NCI-H146 treated with DMSO at 0.1 percent for 48 hours (cell line): ENCODE data around the gene FBXL20.

ENCODE experiments used
- DNase-seq: peaks from one replicate; lab custom pipeline; 2025; ENCODE audit not compliant: unreplicated experiment; lab: John Stamatoyannopoulos, UW

FBXL20 gene

DNA sequence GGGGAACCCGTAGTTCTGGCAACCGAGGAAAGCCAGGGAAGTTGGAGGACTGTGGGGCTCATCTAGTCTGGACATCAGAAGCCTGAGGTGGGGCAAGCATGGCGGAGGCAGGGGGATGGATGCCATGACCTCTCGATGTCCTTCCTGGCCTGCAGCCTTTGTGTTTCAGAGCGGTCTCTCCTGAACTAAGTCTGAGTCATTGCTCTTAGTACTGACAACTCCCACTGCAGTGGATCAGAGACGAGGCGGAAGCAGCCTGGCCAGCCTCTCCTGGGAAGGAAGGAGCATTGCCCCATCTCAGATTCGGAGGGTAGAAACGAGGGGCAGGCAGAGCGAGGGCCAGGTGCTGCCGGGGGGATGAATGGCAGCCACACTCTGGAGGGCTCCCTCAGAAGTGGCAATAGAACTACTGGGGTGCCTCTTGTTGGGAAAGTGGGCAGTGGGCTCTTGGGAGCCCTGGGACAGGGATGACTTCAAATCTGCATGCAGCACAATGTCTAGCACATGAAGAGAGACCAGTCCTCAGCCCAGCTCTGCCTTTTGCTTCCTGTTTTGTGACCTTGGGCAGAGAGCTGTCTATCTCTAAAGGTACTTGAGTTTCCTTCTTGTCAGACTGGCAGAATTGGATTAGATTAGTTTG is 172.0 kb downstream of the FBXL20 start:
- DNase-seq = no peak

GRCh38 chr17:39227364-39227919 is 174.0 kb downstream of the FBXL20 start:
- no peak for DNase-seq

- DNase-seq = peak; percentile 46
These were observed 175.3 kb downstream of the FBXL20 start for GRCh38 chr17:39225959-39226683.

DNA sequence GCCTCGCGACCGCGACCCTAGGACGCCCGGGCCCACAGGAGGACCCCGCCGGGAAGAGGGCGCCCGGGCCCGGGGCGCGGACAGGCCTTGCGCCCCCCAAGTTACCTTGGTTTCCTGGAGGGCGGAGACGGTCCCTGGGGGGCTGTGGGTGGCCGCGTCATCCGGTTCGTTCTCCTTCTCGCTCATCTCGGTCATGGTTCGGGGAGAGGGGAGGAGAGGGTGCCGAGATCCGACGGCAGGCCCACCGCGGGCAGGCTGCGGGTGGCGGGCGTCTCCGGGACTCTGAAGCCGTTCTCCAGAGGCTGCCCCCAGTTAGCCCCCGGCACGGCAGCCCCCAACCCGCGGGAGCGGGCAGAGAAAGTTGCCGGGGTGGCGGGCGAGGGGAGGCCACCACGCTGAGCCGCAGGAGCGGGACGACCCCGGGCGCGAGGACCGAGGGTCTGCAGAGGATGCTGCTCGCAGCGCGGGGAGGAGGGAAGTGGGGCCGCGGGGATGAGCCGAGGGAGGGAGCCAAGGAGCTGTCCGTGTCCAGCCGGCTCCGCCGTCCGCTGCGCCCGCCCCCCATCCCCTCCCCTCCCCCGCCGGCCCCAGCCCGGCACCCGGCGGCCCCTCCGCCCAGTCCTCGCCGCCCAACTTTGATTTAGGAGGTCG is 176.0 kb downstream of the FBXL20 start, which contains the start of gene STAC2:
Gene STAC2, minus strand, starts transcription at position 638 of the 651 bp plus-strand sequence. Its CDS starts 443 bp downstream, at position 195.
- no peak for DNase-seq

GRCh38 chr17:39224778-39225307 is 176.6 kb downstream of the FBXL20 start:
- no peak for DNase-seq

GRCh38 chr17:39223907-39224777 is 177.3 kb downstream of the FBXL20 start:
- no peak for DNase-seq

- DNase-seq = no peak
These were observed 178.3 kb downstream of the FBXL20 start for GRCh38 chr17:39222866-39223834.

GRCh38 chr17:39222151-39222550 is 179.3 kb downstream of the FBXL20 start:
- no peak for DNase-seq

- DNase-seq = no peak
These were observed 179.9 kb downstream of the FBXL20 start for GRCh38 chr17:39221572-39221971.

GRCh38 chr17:39219647-39220154 is 181.7 kb downstream of the FBXL20 start:
- no peak for DNase-seq

DNA sequence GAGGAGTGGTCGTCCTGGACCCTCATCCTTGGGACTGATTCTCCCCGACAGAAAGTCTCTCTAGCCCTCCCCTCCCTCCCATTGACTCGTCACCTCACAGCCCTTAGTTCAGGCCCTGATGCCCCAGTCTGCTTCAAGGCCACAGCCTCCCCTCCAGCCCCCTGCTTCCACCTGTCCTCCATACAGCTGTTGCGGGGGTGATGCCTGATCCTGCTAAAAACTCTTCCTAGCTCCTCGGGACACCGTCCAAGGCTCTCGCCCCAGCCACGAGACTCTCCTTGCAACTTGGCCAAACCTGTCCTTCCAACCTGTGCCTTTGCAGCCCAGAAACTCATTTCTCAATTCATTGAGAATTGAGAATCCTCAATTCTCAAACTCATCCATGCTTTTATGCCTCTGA is 182.5 kb downstream of the FBXL20 start:
- DNase-seq = no peak

DNA sequence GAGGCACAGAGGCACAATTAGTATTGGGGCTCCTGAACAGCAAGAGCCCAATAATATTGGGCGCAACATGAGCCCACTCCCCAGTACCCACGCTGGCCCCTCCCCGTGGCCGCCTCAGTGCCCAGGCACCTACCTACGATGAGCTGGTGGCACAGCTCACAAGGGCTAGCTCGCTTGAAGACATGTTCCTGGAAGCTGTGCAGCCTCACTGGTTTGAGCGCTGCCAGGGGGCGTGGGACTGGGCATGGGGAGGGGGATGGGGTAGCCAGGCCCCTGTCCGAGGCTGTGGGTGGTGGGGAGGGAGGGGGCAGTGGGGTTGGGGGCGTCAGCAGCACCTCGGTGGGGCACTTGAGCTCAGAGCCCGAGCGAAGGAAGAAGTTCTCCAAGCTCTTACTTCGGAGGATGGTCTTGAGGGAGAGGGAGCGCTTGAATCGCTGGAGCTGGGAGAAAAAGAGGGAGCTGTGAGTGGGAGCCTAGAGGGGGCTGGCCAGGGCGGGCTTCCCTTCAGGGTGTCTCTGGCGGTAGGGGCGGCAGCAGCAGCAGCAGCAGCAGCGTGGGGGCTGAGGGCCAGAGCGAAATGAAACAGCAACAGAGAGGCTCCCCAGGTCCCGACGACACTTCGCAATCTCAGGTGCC is 183.6 kb downstream of the FBXL20 start:
- DNase-seq = no peak

GRCh38 chr17:39213852-39214251 is 187.6 kb downstream of the FBXL20 start:
- DNase-seq = no peak

DNA sequence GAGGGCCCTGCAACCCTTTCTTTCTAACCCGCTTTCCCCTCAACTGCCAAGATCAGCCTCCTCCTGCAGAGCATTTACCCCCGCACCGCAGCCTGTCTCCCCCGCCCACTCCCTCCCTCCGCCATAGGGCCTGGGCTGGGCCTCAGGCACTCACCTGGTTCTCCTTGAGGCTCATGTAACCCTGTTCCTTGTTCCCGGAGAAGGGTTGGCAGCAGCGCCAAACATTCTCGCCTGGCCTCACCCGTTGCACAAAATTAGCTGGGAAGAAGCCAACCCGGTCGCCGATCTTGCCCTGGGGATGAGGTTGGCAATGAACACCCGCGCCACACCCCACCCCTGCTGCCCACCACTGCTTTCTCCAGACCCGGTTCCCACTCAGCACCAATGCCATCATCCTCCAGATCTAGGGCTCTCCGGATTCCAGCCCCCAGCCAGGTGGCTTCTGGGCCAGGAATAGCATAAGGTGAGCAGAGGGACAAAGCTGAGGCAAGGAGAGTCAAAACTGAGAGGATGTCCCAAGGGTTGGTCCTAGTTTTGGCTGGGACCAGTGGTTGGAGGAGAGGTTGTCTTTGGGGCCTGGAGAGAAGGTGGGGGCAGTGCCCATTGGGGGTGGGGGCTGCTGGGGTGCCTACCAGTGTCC is 188.5 kb downstream of the FBXL20 start:
- DNase-seq = no peak

GRCh38 chr17:39212195-39212810 is 189.1 kb downstream of the FBXL20 start:
- no peak for DNase-seq

DNA sequence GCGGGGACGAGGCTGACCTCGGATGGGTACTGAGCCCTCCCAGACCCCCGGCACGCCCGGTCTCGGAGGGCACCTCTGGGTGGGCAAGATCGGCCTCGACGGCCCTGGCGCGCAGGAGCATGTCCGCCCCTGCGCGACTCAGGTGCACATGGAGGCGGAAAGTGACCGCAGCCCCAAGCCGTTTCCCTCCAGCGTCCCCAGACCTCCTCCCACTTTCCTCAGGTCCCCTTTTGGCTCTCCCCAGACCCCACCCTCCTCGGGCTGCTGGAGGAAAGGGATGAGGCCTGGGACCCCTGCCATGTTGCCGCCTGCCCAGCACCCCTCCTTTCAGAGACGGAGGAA is 191.4 kb downstream of the FBXL20 start:
- DNase-seq = no peak

DNA sequence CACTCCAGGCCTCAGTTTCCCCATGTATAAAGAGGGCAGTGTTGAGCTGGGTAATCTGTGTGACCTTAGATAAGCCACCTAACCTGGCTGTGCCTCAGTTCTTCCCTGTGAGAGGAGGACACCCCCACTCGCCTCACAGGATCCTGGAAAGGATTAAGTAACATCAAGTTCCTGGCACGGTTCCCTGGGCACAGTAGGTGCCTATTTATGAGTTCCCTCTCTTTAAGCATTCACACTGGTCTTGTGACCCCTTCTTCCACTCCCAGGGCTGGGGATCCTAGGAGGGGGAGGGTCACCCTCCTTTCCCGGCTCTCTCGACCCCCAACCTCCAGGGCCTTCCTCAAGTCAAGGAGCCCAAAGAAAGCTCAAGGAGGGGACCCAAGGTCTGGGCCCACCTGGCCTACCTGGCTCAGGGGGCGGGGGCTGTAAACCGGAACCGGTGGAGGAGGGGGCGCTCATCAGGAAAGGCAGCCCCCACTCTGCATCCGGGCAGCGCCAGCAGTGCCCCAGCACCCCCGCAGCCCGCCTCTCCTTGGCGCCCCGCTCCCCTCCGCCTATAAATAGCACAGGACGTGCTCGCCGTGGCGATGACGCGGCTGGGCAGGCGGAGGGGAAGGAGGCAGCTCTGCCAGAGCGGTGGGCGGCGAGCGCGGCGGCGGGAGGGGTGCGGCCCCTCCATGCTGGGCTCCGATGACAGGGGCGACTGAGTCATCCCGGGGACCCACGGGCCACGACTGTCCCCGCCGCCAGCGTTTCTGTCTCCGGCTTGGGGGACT is 191.9 kb downstream of the FBXL20 start:
- no peak for DNase-seq
